OCI-M1 (cell line): ENCODE data around the gene PCDHGB6.
"Not testable (repeated sequence)": the region's sequence is repeated elsewhere in the genome, so short reads cannot be mapped to it uniquely, and the experiment has no call there.

Experiments
- DNase-seq: peaks from one replicate; lab custom pipeline; 2025; lab: John Stamatoyannopoulos, UW

The PCDHGB6 gene

DNA sequence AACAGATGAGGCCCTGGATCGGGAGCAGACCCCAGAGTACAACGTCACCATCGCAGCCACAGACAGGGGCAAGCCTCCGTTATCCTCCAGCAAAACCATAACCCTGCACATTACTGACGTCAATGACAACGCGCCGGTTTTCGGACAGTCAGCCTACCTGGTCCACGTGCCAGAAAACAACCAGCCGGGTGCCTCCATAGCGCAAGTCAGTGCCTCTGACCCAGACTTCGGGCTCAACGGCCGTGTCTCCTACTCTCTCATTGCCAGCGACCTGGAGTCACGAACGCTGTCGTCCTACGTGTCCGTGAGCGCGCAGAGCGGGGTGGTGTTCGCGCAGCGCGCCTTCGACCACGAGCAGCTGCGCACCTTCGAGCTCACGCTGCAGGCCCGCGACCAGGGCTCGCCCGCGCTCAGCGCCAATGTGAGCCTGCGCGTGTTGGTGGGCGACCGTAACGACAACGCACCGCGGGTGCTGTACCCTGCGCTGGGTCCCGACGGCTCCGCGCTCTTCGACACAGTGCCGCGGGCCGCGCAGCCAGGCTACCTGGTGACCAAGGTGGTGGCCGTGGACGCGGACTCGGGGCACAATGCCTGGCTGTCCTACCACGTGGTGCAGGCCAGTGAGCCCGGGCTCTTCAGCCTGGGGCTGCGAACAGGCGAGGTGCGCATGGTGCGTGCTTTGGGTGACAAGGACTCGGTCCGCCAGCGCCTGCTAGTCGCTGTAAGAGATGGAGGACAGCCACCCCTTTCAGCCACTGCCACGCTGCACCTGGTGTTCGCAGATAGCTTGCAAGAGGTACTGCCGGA is 11.5 kb downstream of the PCDHGB6 start:
- no peak for DNase-seq

DNA sequence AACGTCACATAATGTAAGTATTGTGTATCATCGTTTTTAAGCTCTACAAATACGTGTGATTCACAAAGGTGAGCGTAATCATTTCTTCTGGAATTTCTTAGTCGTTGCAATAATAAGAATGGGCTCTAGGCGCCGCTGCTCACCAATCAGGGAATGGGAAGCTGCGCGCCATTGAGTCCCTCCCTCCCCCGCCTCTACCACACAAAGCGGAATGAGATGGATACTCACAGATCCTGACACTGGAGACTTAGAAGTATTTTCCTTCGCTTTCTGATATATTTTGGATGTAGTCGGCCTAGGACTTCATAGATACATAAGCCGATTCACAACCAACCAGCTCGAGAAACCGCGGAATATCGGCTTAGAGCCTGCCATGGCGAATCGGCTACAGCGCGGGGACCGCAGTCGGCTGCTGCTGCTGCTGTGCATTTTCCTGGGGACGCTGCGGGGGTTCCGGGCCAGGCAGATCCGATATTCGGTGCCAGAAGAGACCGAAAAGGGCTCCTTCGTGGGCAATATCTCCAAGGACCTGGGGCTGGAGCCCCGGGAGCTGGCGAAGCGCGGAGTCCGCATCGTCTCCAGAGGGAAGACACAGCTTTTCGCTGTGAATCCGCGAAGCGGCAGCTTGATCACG is 13.2 kb downstream of the PCDHGB6 start, which contains the start of gene PCDHGA11:
Gene PCDHGA11 (plus strand): TSS at position 197 of the 634 bp plus-strand sequence. CDS start 177 bp downstream, at position 374.
- DNase-seq: peak; percentile 73

- no peak for DNase-seq
These were observed 13.7 kb downstream of the PCDHGB6 start for GRCh38 chr5:141421489-141421855.

DNA sequence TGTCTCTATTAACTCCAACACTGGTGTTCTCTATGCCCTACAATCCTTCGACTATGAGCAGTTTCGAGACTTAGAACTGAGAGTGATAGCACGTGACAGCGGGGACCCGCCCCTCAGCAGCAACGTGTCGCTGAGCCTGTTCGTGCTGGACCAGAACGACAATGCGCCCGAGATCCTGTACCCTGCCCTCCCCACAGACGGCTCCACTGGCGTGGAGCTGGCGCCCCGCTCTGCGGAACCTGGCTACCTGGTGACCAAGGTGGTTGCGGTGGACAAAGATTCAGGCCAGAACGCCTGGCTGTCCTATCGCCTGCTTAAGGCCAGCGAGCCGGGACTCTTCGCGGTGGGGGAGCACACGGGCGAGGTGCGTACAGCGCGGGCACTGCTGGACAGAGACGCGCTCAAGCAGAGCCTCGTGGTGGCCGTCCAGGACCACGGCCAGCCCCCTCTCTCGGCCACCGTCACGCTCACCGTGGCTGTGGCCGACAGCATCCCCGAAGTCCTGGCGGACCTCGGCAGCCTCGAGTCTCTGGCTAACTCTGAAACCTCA is 15.0 kb downstream of the PCDHGB6 start:
- no peak for DNase-seq

DNA sequence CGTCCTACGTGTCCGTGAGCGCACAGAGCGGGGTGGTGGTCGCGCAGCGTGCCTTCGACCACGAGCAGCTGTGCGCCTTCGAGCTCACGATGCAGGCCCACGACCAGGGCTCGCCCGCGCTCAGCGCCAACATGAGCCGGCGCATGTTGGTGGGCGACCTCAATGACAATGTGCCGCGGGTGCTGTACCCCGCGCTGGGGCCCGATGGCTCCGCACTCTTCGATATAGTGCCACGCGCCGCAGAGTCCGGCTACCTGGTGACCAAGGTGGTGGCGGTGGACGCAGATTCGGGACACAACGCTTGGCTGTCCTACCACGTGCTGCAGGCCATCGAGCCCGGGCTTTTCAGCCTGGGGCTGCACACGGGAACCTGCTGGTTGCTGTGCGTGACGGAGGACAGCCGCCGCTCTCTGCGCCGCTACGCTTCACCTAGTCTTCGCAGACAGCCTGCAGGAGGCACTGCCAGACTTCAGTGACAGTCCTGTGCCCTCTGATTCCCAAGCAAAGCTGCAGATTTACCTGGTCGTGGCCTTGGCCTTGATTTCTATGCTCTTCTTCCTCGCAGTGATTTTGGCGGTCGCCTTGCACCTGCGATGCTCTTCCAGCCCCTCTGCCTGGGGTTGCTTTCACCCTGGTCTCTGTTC is 20.1 kb downstream of the PCDHGB6 start:
- DNase-seq: no peak

DNA sequence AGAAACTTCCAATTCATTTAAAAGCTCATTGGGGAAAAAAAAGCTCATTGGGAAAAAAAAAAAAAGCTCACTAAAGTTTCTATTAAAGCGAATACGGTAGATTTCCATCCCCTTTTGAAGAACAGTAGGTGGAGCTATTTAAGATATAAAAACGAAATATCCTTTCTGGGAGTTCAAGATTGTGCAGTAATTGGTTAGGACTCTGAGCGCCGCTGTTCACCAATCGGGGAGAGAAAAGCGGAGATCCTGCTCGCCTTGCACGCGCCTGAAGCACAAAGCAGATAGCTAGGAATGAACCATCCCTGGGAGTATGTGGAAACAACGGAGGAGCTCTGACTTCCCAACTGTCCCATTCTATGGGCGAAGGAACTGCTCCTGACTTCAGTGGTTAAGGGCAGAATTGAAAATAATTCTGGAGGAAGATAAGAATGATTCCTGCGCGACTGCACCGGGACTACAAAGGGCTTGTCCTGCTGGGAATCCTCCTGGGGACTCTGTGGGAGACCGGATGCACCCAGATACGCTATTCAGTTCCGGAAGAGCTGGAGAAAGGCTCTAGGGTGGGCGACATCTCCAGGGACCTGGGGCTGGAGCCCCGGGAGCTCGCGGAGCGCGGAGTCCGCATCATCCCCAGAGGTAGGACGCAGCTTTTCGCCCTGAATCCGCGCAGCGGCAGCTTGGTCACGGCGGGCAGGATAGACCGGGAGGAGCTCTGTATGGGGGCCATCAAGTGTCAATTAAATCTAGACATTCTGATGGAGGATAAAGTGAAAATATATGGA is 22.7 kb downstream of the PCDHGB6 start, which contains the start of gene PCDHGA12:
Gene PCDHGA12 (plus strand): TSS at position 176 of the 782 bp plus-strand sequence. CDS start 253 bp downstream, at position 429.
- DNase-seq: peak; percentile 61

DNA sequence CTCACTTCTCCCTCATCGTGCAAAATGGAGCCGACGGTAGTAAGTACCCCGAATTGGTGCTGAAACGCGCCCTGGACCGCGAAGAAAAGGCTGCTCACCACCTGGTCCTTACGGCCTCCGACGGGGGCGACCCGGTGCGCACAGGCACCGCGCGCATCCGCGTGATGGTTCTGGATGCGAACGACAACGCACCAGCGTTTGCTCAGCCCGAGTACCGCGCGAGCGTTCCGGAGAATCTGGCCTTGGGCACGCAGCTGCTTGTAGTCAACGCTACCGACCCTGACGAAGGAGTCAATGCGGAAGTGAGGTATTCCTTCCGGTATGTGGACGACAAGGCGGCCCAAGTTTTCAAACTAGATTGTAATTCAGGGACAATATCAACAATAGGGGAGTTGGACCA is 23.5 kb downstream of the PCDHGB6 start:
- DNase-seq: no peak

- not testable (repeated sequence) for DNase-seq
These were observed 24.5 kb downstream of the PCDHGB6 start for GRCh38 chr5:141432308-141432707.

DNA sequence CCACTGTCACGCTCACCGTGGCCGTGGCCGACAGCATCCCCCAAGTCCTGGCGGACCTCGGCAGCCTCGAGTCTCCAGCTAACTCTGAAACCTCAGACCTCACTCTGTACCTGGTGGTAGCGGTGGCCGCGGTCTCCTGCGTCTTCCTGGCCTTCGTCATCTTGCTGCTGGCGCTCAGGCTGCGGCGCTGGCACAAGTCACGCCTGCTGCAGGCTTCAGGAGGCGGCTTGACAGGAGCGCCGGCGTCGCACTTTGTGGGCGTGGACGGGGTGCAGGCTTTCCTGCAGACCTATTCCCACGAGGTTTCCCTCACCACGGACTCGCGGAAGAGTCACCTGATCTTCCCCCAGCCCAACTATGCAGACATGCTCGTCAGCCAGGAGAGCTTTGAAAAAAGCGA is 24.9 kb downstream of the PCDHGB6 start:
- DNase-seq: not testable (repeated sequence)

DNA sequence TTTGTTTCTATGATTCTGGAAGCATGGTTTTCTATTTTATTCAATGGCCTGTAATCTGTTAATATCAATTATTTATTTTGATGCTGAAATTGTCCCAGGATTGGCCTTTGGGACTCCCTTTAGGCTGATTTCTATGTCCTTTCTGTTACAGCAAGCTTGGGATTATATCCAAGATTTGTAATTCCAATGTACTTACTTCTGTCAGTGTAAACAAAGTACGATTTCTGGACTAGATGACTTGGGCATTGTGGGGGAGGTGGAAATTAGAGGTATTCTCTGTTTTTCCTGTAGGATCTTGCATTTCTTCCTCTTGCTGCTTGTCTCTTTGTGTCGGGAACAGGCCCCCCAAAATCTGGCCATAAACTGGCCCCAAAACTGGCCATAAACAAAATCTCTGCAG is 26.2 kb downstream of the PCDHGB6 start:
- DNase-seq: no peak

GRCh38 chr5:141437221-141437620 is 29.4 kb downstream of the PCDHGB6 start:
- no peak for DNase-seq

DNA sequence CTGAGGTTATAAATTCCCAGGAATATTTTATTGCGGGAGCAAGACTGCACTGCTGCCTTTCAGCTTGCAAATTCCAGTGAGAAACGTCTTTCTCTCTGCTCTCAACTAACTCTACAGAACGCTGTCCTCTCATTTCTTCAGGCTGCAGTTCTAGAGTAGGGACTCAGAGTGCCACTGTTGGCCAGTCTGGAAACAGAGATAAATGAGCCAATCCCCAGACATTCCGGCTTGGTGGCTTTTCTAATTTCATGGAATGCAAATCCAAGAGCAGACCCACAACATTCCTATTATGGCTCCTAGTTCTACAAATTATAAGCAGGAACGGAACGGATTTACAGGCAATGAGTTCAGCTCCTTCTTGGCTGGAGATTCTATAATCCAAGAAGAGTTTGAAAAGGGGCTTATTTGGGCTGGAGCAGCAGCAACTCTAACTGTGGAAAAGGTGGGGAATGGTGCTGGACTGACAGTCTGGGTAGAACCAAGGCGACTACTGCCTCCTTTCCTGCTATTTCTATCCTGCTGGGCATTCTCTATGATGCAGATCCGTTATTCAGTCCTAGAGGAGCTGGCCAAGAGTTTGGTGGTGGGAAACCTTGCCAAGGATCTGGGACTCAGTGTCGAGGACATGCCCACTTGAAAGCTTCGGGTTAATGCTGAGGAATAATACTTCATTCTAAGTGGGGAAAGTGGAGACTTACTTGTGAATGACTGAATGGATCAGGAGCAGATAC is 31.8 kb downstream of the PCDHGB6 start:
- DNase-seq: no peak

- no peak for DNase-seq
These were observed 32.5 kb downstream of the PCDHGB6 start for GRCh38 chr5:141440341-141440740.

DNA sequence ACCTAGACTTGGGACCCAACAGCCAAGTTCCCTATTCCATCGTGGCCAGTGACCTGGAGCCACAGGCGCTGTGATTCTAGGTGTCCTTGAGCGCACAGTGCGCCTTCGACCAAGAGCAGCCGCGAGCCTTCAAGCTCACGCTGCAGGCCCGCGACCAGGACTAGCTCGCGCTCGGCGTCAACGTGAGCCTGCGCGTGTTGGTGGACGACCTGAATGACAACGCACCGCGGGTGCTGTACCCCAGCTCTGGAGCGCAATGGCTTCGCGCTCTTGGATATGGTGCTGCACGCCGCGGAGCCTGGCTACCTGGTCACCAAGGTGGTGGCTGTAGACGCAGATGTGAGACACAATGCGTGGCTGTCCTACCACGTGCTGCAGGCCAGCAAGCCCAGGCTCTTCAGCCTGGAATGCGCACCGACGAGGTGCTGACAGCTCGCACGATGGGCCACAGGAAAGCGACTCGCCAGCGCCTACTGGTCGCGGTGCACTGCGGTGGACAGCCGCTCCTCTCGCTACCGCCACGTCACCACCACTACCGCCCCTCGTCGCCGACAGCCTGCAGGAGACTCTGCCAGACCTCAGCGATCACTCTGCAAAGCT is 33.9 kb downstream of the PCDHGB6 start:
- DNase-seq: no peak
